Tibial artery (tissue), 4 donors: ENCODE results near the gene IQGAP2.

Source experiments
- DNase-seq, 2 donors: peaks; one replicate each; pipeline ENCODE4 v3.0.0-alpha.2; 2019
- H3K27ac ChIP-seq, 2 donors: fragments of 200-600 bp; sonication (generic) in 1 of 2; 1 replicate in 1 of 2; 2 replicates in 1 of 2; pipeline ENCODE4 v1.5.1; 2018 to 2019; ENCODE audit warnings: mild to moderate bottlenecking in 1 of 2
- H3K27me3 ChIP-seq, 2 donors: fragments of 200-600 bp; sonication (generic) in 1 of 2; one replicate each; pipeline versions ENCODE4 v1.5.1 to v1.6.0; 2016 to 2019
- H3K36me3 ChIP-seq, 3 donors: fragments of 200-600 bp; sonication (generic) in 2 of 3; one replicate each; pipeline ENCODE4 v1.5.1; 2016 to 2019; ENCODE audit warnings: mild to moderate bottlenecking in 2 of 3
- H3K4me1 ChIP-seq, 4 donors: fragments of 200-600 bp; sonication (generic) in 2 of 4; 1 replicate in 3 of 4; 2 replicates in 1 of 4; pipeline ENCODE4 v1.5.1; 2016 to 2019
- H3K4me3 ChIP-seq, 2 donors: fragments of 200-600 bp; sonication (generic) in 1 of 2; 1 replicate in 1 of 2; 2 replicates in 1 of 2; pipeline ENCODE4 v1.5.1; 2018 to 2019; ENCODE audit warnings: mild to moderate bottlenecking in 2 of 2
- H3K9me3 ChIP-seq, 3 donors: fragments of 200-600 bp; sonication (generic) in 1 of 3; one replicate each; pipeline ENCODE4 v1.5.1; 2016 to 2019
- CTCF ChIP-seq, 2 experiments: fragments of 200-600 bp in 1 of 2; fragments of 450-650 bp in 1 of 2; IDR thresholded peaks; one replicate each; pipeline ENCODE4 v1.5.1; 2017 to 2019; ENCODE audit warnings: antibody characterized with exemption in 2 of 2, mild to moderate bottlenecking in 1 of 2, moderate library complexity in 1 of 2
- intact Hi-C: fragments of 100-400 bp; cut with DNase I; formaldehyde crosslinking; loops from one replicate; pipeline ENCODE4 v1.15.0; 2023; ENCODE audit warnings: low total_unique reads

IQGAP2 gene

GRCh38 chr5:76386360-76386759 lies 16.7 kb upstream of the IQGAP2 start:
- TF ChIP-seq CTCF (IDR thresholded peaks at IDR 0.05) = no peak
- Histone ChIP-seq H3K36me3 (no peaks in the 10 kb centered on the region), H3K27me3 (no peaks in the 10 kb centered on the region), H3K4me3 (no peak overlapping the region), H3K27ac (no peak overlapping the region), H3K9me3 (no peaks in the 10 kb centered on the region), H3K4me1 (no peaks in the 10 kb centered on the region)
- intact Hi-C loops = no loop called here
- no peak for DNase-seq

DNA sequence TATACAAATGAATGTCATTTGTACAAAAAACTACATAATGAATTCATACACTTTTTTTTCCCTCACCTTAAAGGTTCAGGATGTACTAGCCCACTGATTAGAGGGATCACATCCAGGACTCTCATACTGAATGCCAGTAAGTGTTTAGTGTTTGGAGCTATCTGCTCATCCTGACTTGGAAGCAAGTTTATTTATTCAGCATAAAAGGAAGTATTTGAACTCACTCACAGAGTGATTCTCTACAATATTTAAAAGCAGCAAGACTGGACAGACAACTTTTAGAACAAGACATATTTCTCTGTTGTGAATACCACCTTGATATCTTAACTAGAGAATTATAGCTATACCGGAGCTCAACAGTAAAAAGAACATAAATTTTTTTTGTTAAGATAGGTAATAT lies 14.8 kb upstream of the IQGAP2 start:
- no peak for TF ChIP-seq CTCF (IDR thresholded peaks at IDR 0.05)
- Histone ChIP-seq H3K9me3 (no peaks in the 10 kb centered on the region), H3K4me1 (no peaks in the 10 kb centered on the region), H3K27me3 (no peaks in the 10 kb centered on the region), H3K36me3 (no peaks in the 10 kb centered on the region), H3K27ac (no peak overlapping the region), H3K4me3 (no peak overlapping the region)
- intact Hi-C loops = no loop called here
- no peak for DNase-seq

GRCh38 chr5:76388791-76389512 lies 14.1 kb upstream of the IQGAP2 start:
- TF ChIP-seq CTCF (IDR thresholded peaks at IDR 0.05) = no peak
- no peak for DNase-seq
- no peaks in the 10 kb centered on the region for H3K27me3 ChIP-seq
- no peaks in the 10 kb centered on the region for H3K9me3 ChIP-seq
- no peaks in the 10 kb centered on the region for H3K4me1 ChIP-seq
- no peak overlapping the region for H3K27ac ChIP-seq
- H3K36me3 ChIP-seq = no peaks in the 10 kb centered on the region
- H3K4me3 ChIP-seq = no peak overlapping the region
- intact Hi-C loops = no loop called here

GRCh38 chr5:76389513-76390154 lies 13.5 kb upstream of the IQGAP2 start:
- intact Hi-C loops = no loop called here
- no peaks in the 10 kb centered on the region for H3K4me1 ChIP-seq
- H3K36me3 ChIP-seq = no peaks in the 10 kb centered on the region
- H3K27me3 ChIP-seq = no peaks in the 10 kb centered on the region
- H3K4me3 ChIP-seq = no peak overlapping the region
- H3K9me3 ChIP-seq = no peaks in the 10 kb centered on the region
- TF ChIP-seq CTCF (IDR thresholded peaks at IDR 0.05) = no peak
- no peak for DNase-seq
- H3K27ac ChIP-seq = no peak overlapping the region

GRCh38 chr5:76391014-76391413 lies 12.1 kb upstream of the IQGAP2 start:
- Histone ChIP-seq H3K9me3 (no peaks in the 10 kb centered on the region), H3K27ac (no peak overlapping the region), H3K4me1 (no peaks in the 10 kb centered on the region), H3K4me3 (no peak overlapping the region), H3K36me3 (no peaks in the 10 kb centered on the region), H3K27me3 (no peaks in the 10 kb centered on the region)
- intact Hi-C loops = no loop called here
- DNase-seq = no peak
- no peak for TF ChIP-seq CTCF (IDR thresholded peaks at IDR 0.05)
